GM19324 (cell line): Measurements from ENCODE around the gene SLAMF1.
A peak's percentile ranks its signal among the peaks of the same experiment; 100 is the strongest.
"Not testable (repeated sequence)": the region's sequence is repeated elsewhere in the genome, so short reads cannot be mapped to it uniquely, and the experiment has no call there.

ENCODE experiments used
- ATAC-seq: cut with Tn5 transposase; IDR thresholded peaks from one replicate; pipeline ENCODE4 v1.9.1; 2021; ENCODE audit warnings: mild to moderate bottlenecking, moderate library complexity; ENCODE audit not compliant: unreplicated experiment, low FRiP score

Gene SLAMF1, protein sequence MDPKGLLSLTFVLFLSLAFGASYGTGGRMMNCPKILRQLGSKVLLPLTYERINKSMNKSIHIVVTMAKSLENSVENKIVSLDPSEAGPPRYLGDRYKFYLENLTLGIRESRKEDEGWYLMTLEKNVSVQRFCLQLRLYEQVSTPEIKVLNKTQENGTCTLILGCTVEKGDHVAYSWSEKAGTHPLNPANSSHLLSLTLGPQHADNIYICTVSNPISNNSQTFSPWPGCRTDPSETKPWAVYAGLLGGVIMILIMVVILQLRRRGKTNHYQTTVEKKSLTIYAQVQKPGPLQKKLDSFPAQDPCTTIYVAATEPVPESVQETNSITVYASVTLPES

DNA sequence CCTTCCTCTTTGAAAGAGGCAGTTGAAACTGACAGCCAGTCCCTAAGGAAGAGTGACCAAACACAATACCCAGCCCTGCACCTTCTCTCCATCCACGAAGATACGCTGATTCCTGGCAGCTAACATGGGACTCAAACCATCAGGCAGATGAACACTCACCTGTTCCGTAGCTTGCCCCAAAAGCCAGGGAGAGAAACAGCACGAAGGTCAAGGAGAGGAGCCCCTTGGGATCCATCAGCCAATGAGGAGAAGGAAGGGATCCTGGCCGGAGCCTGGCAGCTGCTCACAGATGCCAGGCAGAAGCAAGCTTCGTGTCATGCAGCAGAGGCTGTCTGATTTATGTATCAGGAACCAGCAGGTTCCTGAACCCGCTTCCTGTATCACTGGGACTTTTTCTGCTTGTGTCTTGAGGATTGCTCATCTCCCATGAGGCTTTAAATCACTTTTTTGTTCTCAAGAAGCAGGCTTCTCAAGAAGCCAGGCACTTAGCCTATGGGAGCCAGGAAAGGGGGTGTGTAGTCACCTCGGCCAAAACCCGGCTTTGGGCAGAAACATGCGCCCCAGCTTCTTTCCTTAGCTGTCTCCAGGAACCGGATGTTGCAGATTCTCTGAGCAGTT, at the start of gene SLAMF1:
SLAMF1 (minus strand) TSS at position 334 of the 618 bp plus-strand sequence; CDS start at position 235, 99 bp downstream.
- ATAC-seq, result peak; percentile 48

DNA sequence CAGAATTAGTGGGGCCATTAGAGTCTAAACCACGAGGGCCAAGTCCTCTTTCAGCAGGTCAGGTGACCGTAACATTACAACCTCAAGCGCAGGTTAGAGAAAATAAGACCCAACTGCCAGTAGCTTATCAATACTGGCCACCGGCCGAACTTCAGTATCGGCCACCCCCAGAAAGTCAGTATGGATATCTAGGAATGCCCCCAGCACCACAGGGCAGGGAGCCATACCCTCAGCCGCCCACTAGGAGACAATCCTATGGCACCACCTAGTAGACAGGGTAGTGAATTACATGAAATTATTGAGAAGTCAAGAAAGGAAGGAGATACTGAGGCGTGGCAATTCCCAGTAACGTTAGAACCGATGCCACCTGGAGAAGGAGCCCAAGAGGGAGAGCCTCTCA, 45.5 kb upstream of the SLAMF1 start:
- not testable (repeated sequence) for ATAC-seq

DNA sequence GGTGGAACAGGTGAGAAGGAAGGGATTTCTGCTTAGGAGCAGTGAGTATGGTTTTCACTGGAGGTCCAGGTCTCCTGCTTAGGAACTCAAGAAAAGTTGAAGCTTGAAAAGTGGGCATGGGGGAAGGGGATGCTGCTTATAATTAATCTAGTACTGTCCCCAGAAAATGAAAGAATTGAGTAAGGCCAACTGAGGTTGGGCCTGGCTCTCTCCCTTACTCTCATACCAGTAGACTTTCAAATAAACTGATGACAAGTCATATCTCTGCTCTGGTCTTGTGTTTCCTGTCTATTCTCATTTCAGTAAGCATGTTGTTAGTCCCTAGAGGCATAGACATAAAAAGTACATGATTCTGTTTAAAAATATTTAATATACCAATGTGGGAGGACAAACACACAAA, 38.4 kb upstream of the SLAMF1 start:
- ATAC-seq, result no peak

DNA sequence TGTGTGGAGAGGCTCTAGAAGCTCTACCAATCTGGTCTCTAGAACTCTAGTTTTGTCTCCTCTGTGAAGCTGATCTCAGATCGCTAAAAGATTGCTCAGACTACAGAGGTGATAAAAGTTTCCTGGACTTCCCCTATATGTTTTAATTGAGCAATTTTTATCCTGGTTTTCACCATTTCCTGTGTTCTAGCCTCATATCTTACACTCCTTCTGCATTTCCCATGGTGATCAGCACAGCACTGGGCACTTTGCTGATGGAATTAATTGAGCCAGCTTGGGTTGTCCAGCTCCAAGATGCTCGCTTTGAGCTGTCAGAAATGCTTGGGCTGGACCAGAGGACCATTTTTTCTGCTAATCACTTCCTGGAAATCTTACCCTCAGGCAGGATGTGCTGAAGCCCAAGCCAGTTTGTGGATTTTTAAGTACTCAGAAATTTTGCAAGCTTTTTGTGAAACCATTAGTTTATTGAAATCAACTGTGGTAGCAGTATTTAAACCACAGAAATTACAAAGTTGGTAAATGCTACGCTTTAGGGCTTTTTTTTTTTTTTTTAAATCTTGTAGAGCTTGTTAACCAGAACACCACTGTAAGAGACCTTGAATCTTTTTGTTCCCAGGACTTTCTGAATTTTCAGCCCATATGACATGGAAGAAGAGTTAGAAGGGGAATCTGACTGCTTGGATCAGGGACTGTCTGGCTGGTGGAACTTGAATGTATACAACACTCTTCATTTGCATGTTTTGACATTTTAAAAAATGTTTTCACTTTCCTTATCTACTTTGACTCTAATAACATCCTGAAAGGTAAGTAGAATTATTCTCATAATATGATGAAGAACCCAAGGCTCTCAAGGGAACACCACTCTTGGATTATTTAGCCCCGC, 36.4 kb upstream of the SLAMF1 start:
- no peak for ATAC-seq

DNA sequence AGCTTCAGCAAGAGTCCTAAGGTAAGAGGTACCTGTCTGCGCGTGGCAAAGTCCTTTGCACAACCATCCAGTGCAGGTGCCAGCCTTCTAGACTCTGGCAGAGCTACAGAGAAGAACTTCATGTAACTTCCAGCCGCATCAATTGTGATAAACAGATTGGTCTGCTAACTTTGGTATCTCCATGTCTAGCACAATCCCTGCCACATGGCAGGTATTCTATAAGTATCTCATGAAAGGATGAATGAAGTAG, 35.0 kb upstream of the SLAMF1 start:
- ATAC-seq, result no peak

DNA sequence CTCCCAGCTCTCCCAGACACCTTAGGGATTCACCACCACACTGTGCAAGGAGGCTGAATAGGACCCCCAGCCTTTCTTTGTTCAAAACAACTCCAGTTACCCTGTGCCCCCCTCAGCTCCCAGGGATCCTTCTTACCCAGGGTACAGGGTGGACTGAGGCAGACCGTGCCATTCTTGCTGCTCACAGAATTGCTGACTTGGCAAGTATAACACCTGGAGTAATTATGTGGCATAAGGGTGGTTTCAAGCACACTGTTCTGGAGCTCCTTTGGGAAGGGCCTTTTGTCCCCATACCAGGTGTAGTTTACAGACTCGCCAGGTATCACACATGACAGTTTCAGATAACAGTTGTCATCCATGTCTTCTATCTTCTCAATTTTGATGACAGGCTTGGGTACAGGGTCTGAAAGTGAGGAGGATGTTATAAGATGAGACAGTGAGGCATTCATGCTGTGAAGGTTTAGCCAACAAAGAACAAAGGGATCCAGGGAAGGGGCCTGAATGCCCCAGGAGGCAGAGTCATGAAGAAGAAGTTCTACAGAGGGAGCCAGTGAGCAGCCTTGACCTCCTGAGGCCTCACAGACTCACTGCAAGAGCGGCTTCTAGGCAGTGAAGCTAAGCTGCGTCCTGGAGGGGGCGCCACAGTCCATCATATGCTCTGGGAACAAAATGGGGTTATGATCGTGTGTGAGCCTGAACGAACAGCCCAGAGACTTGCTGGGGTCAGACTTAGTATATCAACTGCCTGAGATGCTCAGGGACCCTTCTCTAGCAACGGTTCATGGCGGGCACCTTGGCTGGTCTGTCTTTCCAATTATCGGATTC, 34.4 kb upstream of the SLAMF1 start:
- no peak for ATAC-seq

DNA sequence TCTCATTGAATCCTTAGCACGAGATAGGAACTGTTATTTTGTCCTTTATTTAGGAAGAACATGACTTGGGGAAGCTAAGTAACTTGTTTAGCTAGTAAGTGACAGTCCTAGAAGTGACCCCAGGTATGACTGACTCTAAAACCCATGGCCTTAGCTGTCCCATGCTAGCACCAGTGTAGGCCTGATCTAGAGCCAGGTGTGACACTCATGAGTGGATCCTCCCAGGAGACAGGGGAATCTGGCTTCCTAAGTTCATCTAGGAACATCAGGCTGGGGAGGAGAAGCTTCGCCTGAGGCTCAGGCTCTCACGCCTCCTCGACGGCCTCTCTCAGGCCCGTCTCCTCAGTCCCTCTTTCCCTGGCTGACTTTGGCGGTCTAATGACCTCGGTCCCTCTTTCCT, 33.6 kb upstream of the SLAMF1 start:
- ATAC-seq, result no peak

DNA sequence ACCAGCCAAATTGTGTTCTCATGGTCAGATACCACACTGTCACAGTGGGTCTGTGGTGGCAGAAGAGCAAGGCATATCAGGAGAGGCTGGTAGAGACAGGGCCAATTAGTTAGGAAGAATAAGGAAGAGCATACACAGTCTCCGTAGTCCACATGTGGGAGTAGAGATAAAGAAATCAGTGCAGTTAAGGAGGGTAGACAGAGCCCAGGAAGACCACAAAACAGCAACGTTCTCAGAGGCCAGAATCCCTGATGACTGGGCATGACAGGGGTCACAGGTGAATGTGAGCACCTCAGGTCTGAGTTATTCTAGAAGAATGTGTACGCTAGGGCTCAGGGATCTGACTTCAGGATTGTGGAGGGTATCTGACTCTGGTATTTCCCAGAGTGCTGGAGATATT, 33.0 kb upstream of the SLAMF1 start:
- no peak for ATAC-seq

DNA sequence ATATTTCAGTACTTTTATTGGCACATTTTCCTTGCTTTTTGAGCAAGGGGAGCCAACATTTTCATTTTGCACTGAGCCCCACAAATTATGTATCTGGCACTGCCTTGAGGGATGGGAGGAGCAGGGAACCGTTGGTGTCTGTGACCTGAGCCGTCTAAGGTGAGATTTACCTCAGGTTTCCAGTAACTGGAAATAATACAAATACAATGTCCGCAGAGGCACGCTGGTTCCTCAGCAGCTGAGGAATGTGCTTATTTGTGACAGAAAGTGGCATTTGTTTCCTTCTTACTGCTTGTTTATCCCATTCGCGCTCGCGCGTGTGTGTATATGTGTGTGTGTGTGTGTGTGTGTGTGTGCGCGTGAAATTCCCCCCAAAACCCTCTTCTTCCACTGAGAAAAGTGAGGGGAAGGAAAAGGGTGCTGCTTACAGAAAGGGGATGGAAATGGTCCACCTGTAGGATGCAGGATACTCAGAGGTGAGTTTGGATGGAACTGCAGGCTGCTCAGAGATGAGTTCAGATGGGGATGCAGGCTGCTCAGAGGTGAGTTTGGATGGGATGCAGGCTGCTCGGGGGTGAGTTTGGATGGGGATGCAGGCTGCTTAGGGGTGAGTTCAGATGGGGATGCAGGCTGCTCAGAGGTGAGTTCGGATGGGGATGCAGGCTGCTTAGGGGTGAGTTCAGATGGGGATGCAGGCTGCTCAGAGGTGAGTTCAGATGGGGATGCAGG, 30.2 kb upstream of the SLAMF1 start:
- ATAC-seq, result no peak

DNA sequence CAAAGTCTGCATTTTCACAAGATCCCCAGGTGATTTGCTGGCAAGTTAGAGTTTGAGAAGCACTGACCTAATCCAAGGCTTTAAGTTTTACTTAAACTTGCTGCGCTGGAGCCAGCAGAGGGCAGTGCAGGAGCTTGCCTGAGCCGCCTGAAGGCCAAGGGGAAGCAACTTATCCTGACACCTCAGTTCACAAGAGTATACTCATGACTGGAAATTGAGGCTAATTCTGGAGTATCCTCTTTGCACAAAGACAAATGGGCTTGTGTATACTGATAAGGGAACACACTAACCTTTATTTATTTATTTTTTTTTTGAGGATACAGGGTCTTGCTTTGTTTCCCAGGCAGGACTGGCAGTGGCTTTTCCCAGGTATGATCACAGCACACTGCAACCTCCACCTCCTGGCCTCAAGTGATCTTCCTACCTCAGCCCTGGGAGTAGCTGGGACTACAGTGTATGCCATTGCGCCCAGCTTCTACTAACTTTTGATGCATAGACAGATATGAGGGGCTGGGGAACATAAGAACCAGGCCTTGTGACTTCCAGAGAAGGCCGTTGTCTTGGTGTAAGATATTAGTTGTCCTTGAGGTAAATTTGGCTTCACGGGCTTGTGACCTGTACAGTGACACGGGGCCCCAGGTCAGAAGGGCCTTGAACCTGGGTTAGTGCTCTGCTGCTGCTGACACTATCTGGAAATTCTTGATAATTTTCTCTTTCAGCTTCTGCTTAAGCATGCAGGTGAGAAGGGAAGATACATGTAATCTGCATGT, 29.0 kb upstream of the SLAMF1 start:
- ATAC-seq, result peak; percentile 48

DNA sequence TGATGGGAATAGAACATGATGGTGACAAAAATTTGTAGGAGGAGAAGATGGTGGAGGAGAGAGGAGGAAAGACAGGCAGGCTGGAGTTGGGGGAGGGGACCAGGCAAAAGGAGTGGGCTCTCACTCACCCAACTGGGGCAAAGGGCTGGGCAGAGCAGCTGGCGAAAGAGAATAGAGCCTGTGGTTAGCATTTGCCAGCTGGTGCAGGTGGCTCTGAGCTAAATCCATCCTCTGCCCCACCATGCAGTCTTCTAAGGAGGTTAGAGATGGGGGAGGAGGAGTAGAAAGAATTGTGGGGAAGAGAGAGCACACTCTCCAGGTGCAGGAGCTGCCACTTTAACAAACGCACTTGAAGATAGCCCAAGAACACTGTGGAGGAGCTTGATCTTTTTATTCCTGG, 27.6 kb upstream of the SLAMF1 start:
- no peak for ATAC-seq

DNA sequence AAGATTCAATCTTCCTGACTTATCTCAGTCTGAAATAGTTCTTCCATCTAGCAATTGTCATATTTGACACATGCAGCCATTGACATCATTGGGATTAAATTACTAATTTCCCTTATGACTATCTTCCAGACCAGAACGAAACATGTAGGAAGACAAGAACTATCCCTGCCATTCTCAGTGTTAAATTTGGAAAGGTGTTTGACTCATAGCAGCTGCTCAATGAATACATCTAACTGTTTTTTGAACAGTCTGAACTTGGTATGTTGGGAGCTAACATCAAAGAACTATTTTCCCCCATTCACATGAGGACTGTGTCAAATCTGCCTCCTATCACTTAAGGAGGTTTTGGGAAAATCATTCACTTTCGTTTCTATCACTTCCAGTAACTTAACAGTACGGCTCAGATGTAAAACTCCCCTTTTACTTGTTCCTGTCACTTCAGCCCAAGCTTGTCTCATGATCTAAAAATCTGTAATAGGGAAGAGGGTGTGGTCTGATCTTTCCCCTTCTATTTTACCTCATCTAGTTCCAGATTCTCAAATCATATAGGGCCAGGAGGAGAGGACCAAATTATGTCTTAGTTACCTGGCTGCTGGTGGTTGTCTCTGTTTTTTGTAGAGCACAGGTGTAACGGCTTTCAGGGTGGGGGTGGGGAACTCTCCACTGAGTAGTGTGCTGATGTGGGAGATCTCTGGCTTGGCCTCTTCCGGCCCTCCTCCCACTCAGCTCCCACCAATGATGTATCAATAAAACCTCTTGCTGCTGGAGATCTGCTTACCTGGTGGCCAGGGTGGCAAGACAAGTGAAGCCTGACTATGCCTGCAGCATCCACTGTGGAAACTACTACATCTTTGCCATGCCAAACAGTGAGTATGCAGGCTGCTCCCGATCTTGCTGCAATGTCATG, 26.2 kb upstream of the SLAMF1 start:
- no peak for ATAC-seq

DNA sequence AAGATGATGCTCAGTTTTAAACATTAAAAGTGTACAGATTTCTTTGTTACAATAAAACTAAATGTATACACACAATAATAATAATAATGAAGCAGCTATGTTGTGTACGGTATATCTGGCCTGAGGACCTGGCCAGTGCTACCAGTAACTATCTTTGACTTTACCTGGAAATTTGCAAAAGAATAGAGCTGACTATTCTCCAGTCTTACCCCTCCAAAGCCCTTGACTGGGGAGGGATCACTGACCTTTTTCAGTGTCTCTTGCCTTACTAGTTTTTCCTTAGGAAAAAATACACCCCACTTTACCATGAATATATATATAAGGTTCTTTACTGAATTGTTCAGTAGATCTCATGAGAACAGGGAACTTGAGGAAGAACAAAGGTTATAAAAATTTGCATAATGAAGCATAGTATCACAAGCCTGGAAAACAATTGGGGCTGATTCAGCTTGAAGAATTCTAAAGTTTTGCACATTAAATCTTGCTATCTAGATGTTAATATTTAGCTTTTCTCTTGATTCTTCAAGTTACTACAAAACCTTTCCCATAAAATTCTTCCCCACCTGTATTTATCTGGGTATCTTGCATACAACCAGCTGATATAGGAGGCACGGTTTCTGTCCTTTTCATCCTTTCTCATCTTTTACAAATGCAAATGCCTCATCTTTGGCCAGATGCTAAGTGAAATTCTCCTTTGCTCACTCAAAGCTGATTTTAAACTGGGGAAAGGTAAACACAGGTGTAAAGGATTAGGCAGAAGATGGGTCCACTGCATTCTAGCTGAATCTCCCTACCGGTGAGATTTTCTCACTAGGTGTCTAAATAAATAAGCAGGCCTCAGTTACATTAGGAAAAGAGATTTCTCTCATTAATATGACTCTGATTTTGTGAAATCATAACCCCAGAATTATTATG, 25.0 kb upstream of the SLAMF1 start:
- no peak for ATAC-seq

DNA sequence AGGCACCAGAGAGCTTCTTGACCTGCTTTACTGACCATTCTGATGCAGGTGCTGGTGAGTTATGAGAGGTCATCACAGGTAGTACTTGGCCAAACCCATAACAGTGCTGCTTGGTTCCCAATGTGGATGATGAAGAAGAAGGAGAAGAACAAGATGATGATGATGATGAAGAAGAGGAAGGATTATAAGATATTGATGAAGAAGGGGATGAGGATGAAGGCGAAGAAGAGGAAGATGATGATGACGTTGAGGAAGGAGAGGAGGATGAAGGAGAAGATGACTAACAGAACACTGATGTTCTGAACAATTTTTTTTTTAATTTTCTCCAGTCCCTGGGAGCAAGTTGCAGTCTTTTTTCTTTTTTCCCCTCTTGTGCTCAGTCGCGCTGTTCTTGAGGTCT, 23.9 kb upstream of the SLAMF1 start:
- ATAC-seq, result no peak

DNA sequence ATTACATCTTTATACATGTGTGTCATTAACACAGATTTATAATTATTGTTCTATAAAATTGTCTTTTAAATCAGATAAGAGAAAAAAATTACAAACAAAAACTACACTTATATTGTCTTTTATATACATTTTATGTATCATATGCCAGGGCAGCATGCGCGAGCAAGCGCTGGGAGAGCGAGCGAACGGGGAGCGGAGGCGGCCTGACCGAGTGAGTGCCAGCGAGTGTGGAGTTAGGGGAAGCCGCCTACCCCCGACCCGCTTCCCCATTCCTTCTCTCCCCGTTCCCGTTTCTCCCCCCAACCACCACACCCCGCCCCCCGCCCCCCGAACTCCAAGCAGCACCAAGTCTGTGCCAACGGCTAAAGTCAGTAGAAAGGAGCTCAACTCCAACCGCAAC, 23.0 kb upstream of the SLAMF1 start:
- no peak for ATAC-seq

DNA sequence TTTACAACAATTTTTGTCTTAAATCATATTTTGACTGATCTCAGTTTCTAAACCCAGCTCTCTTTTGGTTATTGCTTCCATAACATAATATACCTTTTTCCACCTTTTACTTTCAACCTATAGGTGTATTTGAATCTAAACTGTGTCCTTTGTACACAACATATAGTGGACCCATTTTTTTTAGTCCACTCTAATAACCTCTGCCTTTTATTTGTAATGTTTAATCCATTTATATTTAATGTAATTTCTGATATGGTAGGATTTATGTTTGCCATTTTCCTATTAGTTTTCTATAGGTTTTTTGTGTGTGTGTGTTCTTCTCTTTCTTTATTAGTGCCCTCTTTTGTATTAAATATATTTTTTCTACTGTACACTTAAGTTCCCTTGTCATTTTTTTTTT, 22.4 kb upstream of the SLAMF1 start:
- no peak for ATAC-seq

DNA sequence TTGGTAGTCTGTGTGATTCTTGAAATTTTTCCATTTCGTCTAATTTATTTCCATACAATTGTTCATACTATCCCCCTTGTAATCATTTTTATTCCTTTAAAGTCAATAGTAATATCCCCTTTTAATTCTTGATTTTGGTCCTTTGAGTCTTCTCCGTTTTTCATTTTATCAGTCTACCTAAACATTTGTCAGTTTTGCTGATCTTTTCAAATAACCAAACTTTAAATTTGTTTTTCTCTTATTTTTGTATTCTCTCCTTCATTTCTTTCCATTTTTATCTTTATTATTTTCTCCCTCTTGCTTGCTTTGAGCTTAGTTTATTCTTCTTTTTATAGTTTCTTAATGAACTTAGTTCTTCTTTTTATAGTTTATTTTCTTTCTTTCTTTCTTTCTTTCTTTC, 21.1 kb upstream of the SLAMF1 start:
- no peak for ATAC-seq
